GM18502 (cell line): ENCODE results near the gene CA11.

Experiments
- ATAC-seq: cut with Tn5 transposase; IDR thresholded peaks from one replicate; pipeline ENCODE4 v1.9.1; 2021; ENCODE audit warnings: mild to moderate bottlenecking; ENCODE audit not compliant: unreplicated experiment, poor library complexity

Gene CA11

GRCh38 chr19:48616491-48617056, 29.4 kb downstream of the CA11 start:
- ATAC-seq = no peak

- no peak for ATAC-seq
These were observed 29.9 kb downstream of the CA11 start for GRCh38 chr19:48616041-48616436.

- no peak for ATAC-seq
These were observed 30.6 kb downstream of the CA11 start for GRCh38 chr19:48615231-48616040.

GRCh38 chr19:48614436-48615230, 31.4 kb downstream of the CA11 start, which contains the start of gene FAM83E:
Gene FAM83E (minus strand): TSS chr19:48615076. CDS start chr19:48613372, 1,704 bp downstream.
- ATAC-seq = no peak

GRCh38 chr19:48613852-48614435, 32.0 kb downstream of the CA11 start:
- ATAC-seq = no peak

GRCh38 chr19:48613024-48613851, 32.7 kb downstream of the CA11 start:
- ATAC-seq = no peak

GRCh38 chr19:48611872-48612271, 34.1 kb downstream of the CA11 start:
- no peak for ATAC-seq

- no peak for ATAC-seq
These were observed 36.3 kb downstream of the CA11 start for GRCh38 chr19:48609571-48610108.

- ATAC-seq = no peak
These were observed 37.2 kb downstream of the CA11 start for GRCh38 chr19:48608798-48609263.

GRCh38 chr19:48607359-48607755, 38.6 kb downstream of the CA11 start:
- ATAC-seq = no peak

GRCh38 chr19:48606463-48607358, 39.3 kb downstream of the CA11 start, which contains the start of gene SPACA4:
Gene SPACA4 (plus strand): TSS chr19:48606742. CDS start chr19:48606979, 237 bp downstream.
- no peak for ATAC-seq

GRCh38 chr19:48603850-48604249, 42.1 kb downstream of the CA11 start:
- ATAC-seq = no peak

- ATAC-seq = no peak
These were observed 42.5 kb downstream of the CA11 start for GRCh38 chr19:48603449-48603848.

- ATAC-seq = no peak
These were observed 43.0 kb downstream of the CA11 start for GRCh38 chr19:48603001-48603400.

GRCh38 chr19:48600679-48601417, 45.1 kb downstream of the CA11 start:
- no peak for ATAC-seq

- no peak for ATAC-seq
These were observed 46.8 kb downstream of the CA11 start for GRCh38 chr19:48598996-48599700.
